SK-N-SH (cell line): Measurements from ENCODE around the gene SIX2. TPM values are rescaled to one million over a fixed set of nuclear protein-coding genes. Genes with fewer than 3 reads are reported as not detected.

Experiments used
- CTCF ChIA-PET: fragments of 300-600, 350-600 bp; formaldehyde crosslinking; extraction: SDS; loops from one replicate; lab custom pipeline; 2021; lab: Yijun Ruan, JAX
- POLR2A ChIA-PET: fragments of 350-600 bp; sonication (Branson Sonifier 250); formaldehyde crosslinking; extraction: SDS; loops from one replicate; lab custom pipeline; 2020; ENCODE audit warnings: antibody characterized with exemption, inconsistent platforms; lab: Yijun Ruan, JAX
- DNase-seq: peaks from one replicate; pipeline ENCODE4 v3.0.0; 2012
- H2AFZ ChIP-seq: fragments of 200-600 bp; sonication (generic); 2 replicates; pipeline ENCODE4 v1.8.1; 2016; ENCODE audit warnings: antibody characterized with exemption, mild to moderate bottlenecking, low read depth
- H3F3A ChIP-seq: fragments of 200-600 bp; sonication (generic); replicated peaks from 2 replicates; pipeline ENCODE3; 2016; ENCODE audit warnings: antibody characterized with exemption, mild to moderate bottlenecking; ENCODE audit not compliant: insufficient read depth
- H3K27ac ChIP-seq, 2 experiments: fragments of 200-500 bp in 1 of 2; fragments of 200-600 bp in 1 of 2; sonication (Bioruptor generic) in 1 of 2; sonication (generic), shearing (Covaris generic) in 1 of 2; 2 replicates each; pipeline versions ENCODE4 v1.5.1 to v1.6.1; 2014 to 2016; ENCODE audit warnings: low read depth in 2 of 2, inconsistent platforms in 1 of 2, low read length in 1 of 2, mild to moderate bottlenecking in 1 of 2, mixed read lengths in 1 of 2
- H3K27me3 ChIP-seq: fragments of 200-600 bp; sonication (generic), shearing (Covaris generic); 2 replicates; pipeline ENCODE4 v1.6.1; 2016; ENCODE audit warnings: mixed run types; ENCODE audit not compliant: insufficient read depth
- H3K36me3 ChIP-seq, 2 experiments: fragments of 200-500 bp in 1 of 2; fragments of 200-600 bp in 1 of 2; sonication (Bioruptor generic) in 1 of 2; sonication (generic) in 1 of 2; replicated peaks in 1 of 2; 2 replicates each; pipeline versions ENCODE3 to v1.5.1; 2014 to 2016; ENCODE audit warnings: low read length in 1 of 2, mild to moderate bottlenecking in 1 of 2; ENCODE audit not compliant: insufficient read depth in 2 of 2, control insufficient read depth in 1 of 2
- H3K4me1 ChIP-seq, 2 experiments: fragments of 200-500 bp in 1 of 2; fragments of 200-600 bp in 1 of 2; sonication (Bioruptor generic) in 1 of 2; sonication (generic), shearing (Covaris generic) in 1 of 2; 2 replicates each; pipeline versions ENCODE4 v1.5.1 to v1.6.1; 2014 to 2016; ENCODE audit warnings: low read depth in 1 of 2, low read length in 1 of 2, mixed run types in 1 of 2; ENCODE audit not compliant: insufficient read depth in 2 of 2, control insufficient read depth in 1 of 2
- H3K4me2 ChIP-seq: fragments of 200-600 bp; sonication (generic), shearing (Covaris generic); 2 replicates; pipeline ENCODE4 v1.6.1; 2017; ENCODE audit warnings: mixed run types
- H3K4me3 ChIP-seq, 2 experiments: fragments of 200-500 bp in 1 of 2; fragments of 200-600 bp in 1 of 2; sonication (Bioruptor generic) in 1 of 2; sonication (generic), shearing (Covaris generic) in 1 of 2; 2 replicates each; pipeline versions ENCODE4 v1.5.1 to v1.8.1; 2014 to 2016; ENCODE audit warnings: low read depth in 2 of 2, inconsistent platforms in 1 of 2, low read length in 1 of 2, mild to moderate bottlenecking in 1 of 2, mixed read lengths in 1 of 2, moderate library complexity in 1 of 2
- H3K79me2 ChIP-seq: fragments of 200-600 bp; sonication (generic); 2 replicates; pipeline ENCODE4 v1.8.1; 2017; ENCODE audit warnings: mild to moderate bottlenecking; ENCODE audit not compliant: insufficient read depth
- H3K9ac ChIP-seq: fragments of 200-600 bp; sonication (generic); 2 replicates; pipeline ENCODE4 v1.6.1; 2017; ENCODE audit warnings: mixed run types
- H3K9me2 ChIP-seq: fragments of 200-600 bp; sonication (generic); 2 replicates; pipeline ENCODE4 v1.6.1; 2017; ENCODE audit warnings: mixed run types
- H3K9me3 ChIP-seq: fragments of 200-600 bp; sonication (generic); 2 replicates; pipeline ENCODE4 v1.6.1; 2017; ENCODE audit warnings: mixed run types, mild to moderate bottlenecking, moderate library complexity
- H4K20me1 ChIP-seq: fragments of 200-600 bp; sonication (generic); 2 replicates; pipeline ENCODE4 v1.6.1; 2017; ENCODE audit warnings: mild to moderate bottlenecking, mixed run types; ENCODE audit not compliant: insufficient read depth
- EP300 ChIP-seq, 2 experiments: IDR thresholded peaks; 2 replicates each; pipeline versions ENCODE4 v1.4.0 to v1.6.1; 2012; ENCODE audit warnings: borderline replicate concordance in 1 of 2, low read depth in 1 of 2, low read length in 1 of 2
- EZH2phosphoT487 ChIP-seq: fragments of 200-600 bp; sonication (generic); IDR thresholded peaks from 2 replicates; pipeline ENCODE4 v1.6.1; 2017; ENCODE audit warnings: low read depth, mixed run types, mild to moderate bottlenecking, antibody characterized with exemption, moderate library complexity, borderline replicate concordance
- FOSL2 ChIP-seq: IDR thresholded peaks from 2 replicates; pipeline ENCODE4 v1.4.0; 2012; ENCODE audit warnings: low read depth, mild to moderate bottlenecking, moderate library complexity, borderline replicate concordance
- FOXJ3 ChIP-seq: sonication (generic); formaldehyde crosslinking; IDR thresholded peaks from 2 replicates; pipeline ENCODE4 v1.5.1; 2020; ENCODE audit warnings: mild to moderate bottlenecking, missing genetic modification reagents
- GATA2 ChIP-seq: sonication (generic); formaldehyde crosslinking; IDR thresholded peaks from 2 replicates; pipeline ENCODE4 v1.5.0; 2020; ENCODE audit warnings: mild to moderate bottlenecking, missing genetic modification reagents
- JUND ChIP-seq: IDR thresholded peaks from 2 replicates; pipeline ENCODE4 v1.4.0; 2012
- MAX ChIP-seq: IDR thresholded peaks from 2 replicates; pipeline ENCODE4 v1.4.0; 2012; ENCODE audit warnings: low read depth
- MEF2A ChIP-seq: IDR thresholded peaks from 2 replicates; pipeline ENCODE4 v1.4.0; 2012; ENCODE audit warnings: low read depth, borderline replicate concordance
- MXI1 ChIP-seq: IDR thresholded peaks from 2 replicates; pipeline ENCODE4 v1.6.1; 2012; ENCODE audit warnings: mild to moderate bottlenecking, low read depth, low read length, improper control_type of control experiment
- NRF1 ChIP-seq: IDR thresholded peaks from 2 replicates; pipeline ENCODE4 v1.6.1; 2012; ENCODE audit warnings: low read depth, mild to moderate bottlenecking, low read length
- TCF12 ChIP-seq: IDR thresholded peaks from 2 replicates; pipeline ENCODE4 v1.4.0; 2012
- USF2 ChIP-seq: fragments of 150-350 bp; IDR thresholded peaks from 2 replicates; pipeline ENCODE4 v1.6.1; 2017; ENCODE audit warnings: antibody characterized with exemption, low read length, low read depth, borderline replicate concordance
- WGBS: methylation state at CpG from one replicate; pipeline ENCODE4 v1.1.6; 2017; ENCODE audit warnings: low lambda C conversion rate; 5-methylcytosine and 5-hydroxymethylcytosine counted together
- polyA plus RNA-seq, 3 experiments: library from polyadenylated mRNA; depleted of rRNA; stranded (reverse); fragments of >200 nt; gene quantifications; 2 replicates each; pipeline ENCODE4 v1.2.3, GENCODE V29; 2012

SIX2 gene
- polyA plus RNA-seq, 1 of the 3 experiments (the other 2 are of a cell fraction) = 0.76 TPM

DNA sequence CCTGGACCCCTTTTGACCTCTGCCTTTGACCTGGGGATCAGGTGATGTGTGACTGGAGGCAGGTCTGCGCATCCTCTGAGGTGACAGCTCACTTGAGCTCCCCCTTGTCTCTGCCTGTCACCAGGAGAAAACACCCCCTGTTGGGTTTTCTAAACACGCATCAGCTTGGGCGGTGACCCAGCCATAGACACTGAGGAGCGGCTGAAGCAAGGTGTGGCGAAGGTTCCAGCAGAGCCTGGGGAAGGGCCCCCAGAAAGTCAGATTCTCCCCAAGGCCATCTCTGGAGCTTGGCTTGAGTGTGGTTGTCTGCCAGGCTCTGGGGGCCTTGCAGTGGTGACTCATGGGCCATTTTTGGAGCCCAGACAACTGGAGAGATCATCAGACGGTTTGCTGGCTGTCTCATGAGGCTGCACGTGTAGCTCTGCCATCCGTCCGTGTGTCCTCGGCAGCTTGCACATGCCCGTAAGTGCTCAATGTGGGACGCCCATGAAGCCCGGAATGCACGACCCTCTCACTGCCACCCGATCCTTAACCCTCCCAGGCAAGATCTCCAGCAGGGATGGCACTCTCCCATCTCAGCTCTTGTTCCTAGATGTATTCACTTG lies 38.3 kb downstream of the SIX2 start:
- Histone ChIP-seq H3K27ac (no peak overlapping the region), H3K9me2 (no peaks in the 10 kb centered on the region), H3K9me3 (no peaks in the 10 kb centered on the region), H3K27me3 (no peaks in the 10 kb centered on the region), H3K4me2 (no peak overlapping the region; the same call in 1 of the 2 replicates), H3K9ac (no peak overlapping the region), H4K20me1 (no peaks in the 10 kb centered on the region), H3K4me1 (peaks cover 0 to 7% of the 10 kb centered on the region in 2 experiments; a peak in 1 of 4 replicates), H3K4me3 (no peak overlapping the region), H2AFZ (no peak overlapping the region), H3F3A (no peaks in the 10 kb centered on the region), H3K79me2 (no peaks in the 10 kb centered on the region), H3K36me3 (no peaks in the 10 kb centered on the region)
- 63% methylated on average over 15 of the region's 15 CpGs for WGBS
- TF ChIP-seq TCF12 (0 out of 2 replicates have a peak, but pooled peaks have one; percentile 15), USF2 (no peak), MXI1 (no peak), EZH2phosphoT487 (no peak), JUND (no peak), MAX (peak; percentile 67; the same call in 1 of the 2 replicates), FOSL2 (peak; percentile 41; the same call in 1 of the 2 replicates)
- CTCF ChIA-PET = interaction anchor here (0.9 to 13.2 kb wide), 9 partner anchors 10 to 1078 kb away, joined by 3 to 130 read pairs (median 14); no protein-coding TSS in a partner anchor
- POLR2A ChIA-PET = interaction anchor here (1.2 kb wide), 1 partner anchor 12 kb away, joined by 3 read pairs; no protein-coding TSS in a partner anchor
- no peak for DNase-seq

GRCh38 chr2:44969936-44970335 lies 39.3 kb downstream of the SIX2 start:
- no peaks in the 10 kb centered on the region for H3K27me3 ChIP-seq
- H3K9me3 ChIP-seq = no peaks in the 10 kb centered on the region
- no peak overlapping the region for H2AFZ ChIP-seq
- TF ChIP-seq TCF12 (no peak), MEF2A (no peak), GATA2 (CRISPR knock-in tag) (no peak), USF2 (no peak), FOXJ3 (no peak), NRF1 (no peak), EP300 (IDR thresholded peaks at IDR 0.05; ENCODE audit: borderline replicate concordance in 1 of 2, low read depth in 1 of 2, low read length in 1 of 2) (no peak)
- H3K9me2 ChIP-seq = no peaks in the 10 kb centered on the region
- no peak overlapping the region for H3K27ac ChIP-seq
- ChIA-PET POLR2A (no interaction called here), CTCF (interaction anchor here (0.6 to 13.2 kb wide), 16 partner anchors 11 to 1092 kb away, joined by 3 to 130 read pairs (median 4); no protein-coding TSS in a partner anchor)
- no peaks in the 10 kb centered on the region for H3F3A ChIP-seq
- H4K20me1 ChIP-seq = no peaks in the 10 kb centered on the region
- no peak overlapping the region for H3K4me2 ChIP-seq
- H3K4me3 ChIP-seq = no peak overlapping the region
- H3K4me1 ChIP-seq = peaks cover 0 to 7% of the 10 kb centered on the region in 2 experiments; a peak in 1 of 4 replicates
- WGBS = 82% methylated on average over 4 of the region's 4 CpGs
- no peaks in the 10 kb centered on the region for H3K79me2 ChIP-seq
- H3K9ac ChIP-seq = no peak overlapping the region
- H3K36me3 ChIP-seq = no peaks in the 10 kb centered on the region
- DNase-seq = no peak
